GM21529 (cell line): ENCODE results near the gene MYO1D.

Experiments
- ATAC-seq: cut with Tn5 transposase; IDR thresholded peaks from one replicate; pipeline ENCODE4 v1.9.1; 2021; ENCODE audit not compliant: unreplicated experiment

Gene MYO1D

DNA sequence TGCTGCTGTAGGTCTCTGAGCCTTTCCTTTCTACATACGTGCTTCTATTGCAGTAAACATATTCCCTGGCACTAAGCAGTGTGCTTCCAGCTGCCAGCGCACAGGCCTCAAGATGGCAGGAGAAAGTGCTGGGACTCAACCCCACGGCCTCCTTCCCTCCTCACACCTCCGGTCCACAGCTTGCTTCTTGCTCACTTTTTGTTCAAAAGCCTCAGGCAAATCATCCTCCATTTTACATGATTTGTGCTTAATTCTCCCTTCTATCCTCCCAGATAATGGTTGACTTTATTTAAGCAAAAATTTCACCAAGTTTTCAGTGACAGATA is 384.7 kb downstream of the MYO1D start:
- ATAC-seq, result no peak

GRCh38 chr17:32491371-32492263 is 385.3 kb downstream of the MYO1D start:
- ATAC-seq, result peak; percentile 31

GRCh38 chr17:32490101-32490482 is 386.8 kb downstream of the MYO1D start:
- no peak for ATAC-seq

GRCh38 chr17:32489320-32490100 is 387.4 kb downstream of the MYO1D start:
- ATAC-seq, result no peak

DNA sequence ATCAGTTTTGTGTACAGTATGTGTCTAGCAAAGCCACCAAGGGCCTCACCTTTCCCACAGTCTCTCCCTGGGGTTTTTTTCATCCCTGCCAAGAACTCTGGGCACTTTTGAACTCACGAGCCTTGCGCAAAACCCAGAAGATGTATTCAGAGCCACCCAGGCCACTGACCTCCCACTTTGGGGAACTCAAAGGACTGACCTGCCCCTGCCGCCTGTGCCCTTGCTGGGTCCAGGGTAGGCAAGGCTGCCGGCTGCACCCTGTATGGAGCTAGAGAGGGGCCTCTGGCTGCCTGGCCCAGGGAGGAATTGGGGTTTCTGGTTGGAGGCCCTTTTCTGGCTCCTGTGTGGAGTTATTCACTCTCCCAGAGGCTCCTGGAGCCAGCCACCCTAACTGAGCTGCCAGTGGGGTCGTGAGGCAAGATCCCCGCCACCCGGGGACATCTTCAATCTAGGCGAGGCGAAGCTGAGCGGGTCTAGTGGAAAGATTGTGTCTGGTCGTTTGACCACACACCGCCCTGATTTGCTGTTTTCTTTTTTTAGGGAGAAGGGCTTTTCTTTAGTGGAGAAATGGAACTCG is 388.2 kb downstream of the MYO1D start:
- ATAC-seq, result no peak

DNA sequence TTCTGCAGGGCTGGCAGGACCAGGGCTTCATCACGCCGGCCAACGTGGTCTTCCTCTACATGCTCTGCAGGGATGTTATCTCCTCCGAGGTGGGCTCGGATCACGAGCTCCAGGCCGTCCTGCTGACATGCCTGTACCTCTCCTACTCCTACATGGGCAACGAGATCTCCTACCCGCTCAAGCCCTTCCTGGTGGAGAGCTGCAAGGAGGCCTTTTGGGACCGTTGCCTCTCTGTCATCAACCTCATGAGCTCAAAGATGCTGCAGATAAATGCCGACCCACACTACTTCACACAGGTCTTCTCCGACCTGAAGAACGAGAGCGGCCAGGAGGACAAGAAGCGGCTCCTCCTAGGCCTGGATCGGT is 388.8 kb downstream of the MYO1D start:
- no peak for ATAC-seq

- ATAC-seq, result no peak
These were observed 389.3 kb downstream of the MYO1D start for GRCh38 chr17:32487473-32488176.

DNA sequence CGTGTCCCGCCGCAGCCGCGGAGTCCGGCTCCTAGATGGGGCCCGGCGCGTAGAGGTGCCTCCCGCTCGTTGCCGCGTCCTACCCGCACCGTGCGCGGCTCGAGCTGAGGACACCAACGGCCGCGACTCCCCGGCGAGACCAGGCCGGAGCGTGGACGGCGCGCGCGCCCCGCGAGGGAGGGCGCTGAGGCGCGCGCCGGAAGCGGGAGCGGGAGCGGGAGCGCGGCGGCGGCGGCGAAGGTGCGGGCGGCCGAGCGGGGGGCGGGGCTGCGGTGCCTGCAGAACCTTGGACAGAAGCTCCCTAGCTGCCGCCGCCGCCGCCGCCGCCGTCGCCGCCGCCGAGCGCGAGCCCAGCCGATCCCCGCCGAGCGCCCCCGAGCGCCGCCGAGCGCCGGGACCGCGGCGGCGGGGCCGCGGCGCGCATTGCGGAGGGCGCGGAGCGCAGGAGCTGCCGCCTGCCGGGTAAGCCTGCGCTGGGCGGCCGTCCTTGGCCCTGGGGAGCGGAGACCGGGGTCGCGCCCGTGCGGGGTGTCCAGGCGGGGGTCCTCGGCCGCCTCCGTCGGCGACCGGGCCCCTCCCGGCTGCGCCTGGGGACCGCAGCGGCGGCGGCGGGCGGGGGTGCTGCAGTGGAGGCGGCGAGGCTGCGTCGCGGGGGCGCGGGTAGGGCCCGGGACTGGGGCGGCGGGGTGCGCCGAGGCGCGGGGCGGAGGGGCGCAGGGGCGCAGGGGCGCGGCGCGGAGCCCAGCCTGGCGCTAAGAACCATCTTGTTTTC is 390.0 kb downstream of the MYO1D start, which contains the start of gene CDK5R1:
Gene CDK5R1 (plus strand): TSS at position 293 of the 772 bp plus-strand sequence. CDS start 628 bp downstream, outside the sequence.
- ATAC-seq, result peak; percentile 44

DNA sequence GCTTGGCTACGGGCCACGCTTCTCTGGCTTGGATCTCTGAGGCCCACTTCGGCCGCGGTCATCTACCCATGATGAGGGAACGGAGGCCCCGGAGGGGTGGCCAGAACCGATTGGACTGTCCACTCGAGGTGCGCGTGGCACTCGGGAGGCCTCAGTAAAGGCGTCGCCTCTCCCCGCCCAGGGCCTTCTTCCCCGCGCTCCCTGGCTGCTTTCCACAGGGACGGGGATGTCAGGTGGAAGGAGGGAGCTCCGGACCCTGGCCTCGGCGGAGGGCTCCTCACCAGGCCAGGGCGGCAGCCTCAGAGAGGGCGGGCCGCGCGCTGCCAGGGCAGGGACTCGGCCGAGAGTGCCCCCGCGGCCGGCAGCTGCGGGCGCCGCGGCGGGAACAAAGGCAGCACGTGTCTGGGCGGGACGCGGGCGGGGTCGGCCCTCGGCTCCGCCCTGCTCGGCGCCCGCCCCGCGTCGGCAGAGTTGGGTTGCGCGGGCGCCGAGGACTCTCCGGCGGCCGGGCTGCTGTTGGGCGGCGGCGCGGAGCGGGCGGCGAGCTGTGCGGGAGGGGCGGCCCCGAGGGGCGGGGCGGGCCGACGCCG is 390.7 kb downstream of the MYO1D start:
- peak; percentile 45 for ATAC-seq

- ATAC-seq, result no peak
These were observed 391.4 kb downstream of the MYO1D start for GRCh38 chr17:32485261-32486110.

DNA sequence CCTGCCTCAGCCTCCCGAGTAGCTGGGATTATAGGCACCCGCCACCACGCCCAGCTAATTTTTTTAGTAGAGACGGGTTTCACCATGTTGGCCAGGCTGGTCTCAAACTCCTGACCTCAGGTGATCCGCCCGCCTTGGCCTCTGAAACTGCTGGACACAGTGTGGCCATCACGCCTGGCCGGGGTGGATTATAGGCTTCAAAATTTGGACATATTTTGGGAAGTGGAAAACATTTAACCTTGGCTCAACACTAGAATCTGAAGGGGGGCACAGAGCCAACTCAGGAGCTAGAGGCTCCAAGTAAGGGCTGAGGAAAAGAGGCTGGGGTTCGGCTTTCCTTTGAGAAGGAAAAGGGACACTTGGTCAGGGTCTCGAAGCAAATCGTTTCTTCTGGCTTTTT is 392.3 kb downstream of the MYO1D start:
- no peak for ATAC-seq

DNA sequence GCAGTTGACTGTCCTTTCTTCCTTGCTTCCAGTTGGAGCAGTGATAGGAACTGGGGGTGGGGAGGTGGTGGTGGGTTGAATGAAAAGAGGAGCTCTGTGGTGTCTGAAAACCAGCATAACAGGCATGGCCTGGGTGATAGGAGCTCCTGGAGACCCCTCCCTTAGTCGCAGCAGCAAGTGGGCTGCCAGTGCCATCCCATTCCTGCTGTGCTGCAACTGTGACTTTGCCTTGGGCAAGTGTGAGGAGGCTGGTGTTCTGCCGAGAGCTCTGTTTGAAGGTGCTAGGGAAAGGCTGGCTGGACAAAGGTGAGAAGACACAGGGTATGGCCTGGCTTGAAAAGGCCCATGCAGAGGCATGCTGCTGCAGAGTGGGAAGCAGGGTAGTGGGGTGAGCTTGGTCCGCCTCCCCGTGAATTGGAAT is 392.9 kb downstream of the MYO1D start:
- ATAC-seq, result no peak

- ATAC-seq, result peak; percentile 29
These were observed 393.4 kb downstream of the MYO1D start for GRCh38 chr17:32483451-32484019.

- ATAC-seq, result no peak
These were observed 394.2 kb downstream of the MYO1D start for GRCh38 chr17:32482568-32483320.

GRCh38 chr17:32481193-32481592 is 395.7 kb downstream of the MYO1D start:
- no peak for ATAC-seq

- no peak for ATAC-seq
These were observed 397.8 kb downstream of the MYO1D start for GRCh38 chr17:32479074-32479617.

GRCh38 chr17:32477220-32477619 is 399.7 kb downstream of the MYO1D start:
- ATAC-seq, result no peak

GRCh38 chr17:32475258-32475657 is 401.7 kb downstream of the MYO1D start:
- no peak for ATAC-seq
